IMR-90 (cell line): ENCODE measurements around the gene TRIM33. TPM values are rescaled to one million over a fixed set of nuclear protein-coding genes. Genes with fewer than 3 reads are reported as not detected.

Experiments
- ATAC-seq: fragments of 200-7000 bp; cut with Tn5 transposase; 2 replicates; pipeline ENCODE4 v1.9.1; 2020; ENCODE audit warnings: low read depth, mild to moderate bottlenecking, moderate library complexity
- BruUV-seq: library from RNA; stranded (reverse); fragments of 400-500 nt; replicated peaks from 2 replicates; lab custom pipeline; 2021; lab: Mats Ljungman, UMichigan
- CTCF ChIA-PET: fragments of 300-600 bp; formaldehyde crosslinking; extraction: SDS; loops from one replicate; lab custom pipeline; 2021; ENCODE audit warnings: antibody characterized with exemption; lab: Yijun Ruan, JAX
- POLR2A ChIA-PET: fragments of 300-600 bp; sonication (Branson Sonifier 250); formaldehyde crosslinking; loops from one replicate; lab custom pipeline; 2022; ENCODE audit warnings: antibody characterized with exemption; ENCODE audit not compliant: unreplicated experiment; lab: Charles Lee
- DNase-seq: peaks from one replicate; pipeline ENCODE4 v3.0.0; 2013
- H2AFZ ChIP-seq: replicated peaks from 2 replicates; pipeline ENCODE3; 2013; ENCODE audit warnings: low read length, mild to moderate bottlenecking; ENCODE audit not compliant: poor library complexity
- H2AK5ac ChIP-seq: 2 replicates; pipeline ENCODE4 v1.6.1; 2013; ENCODE audit warnings: low read depth, low read length, inconsistent platforms
- H2AK9ac ChIP-seq: replicated peaks from 2 replicates; pipeline ENCODE3; 2013; ENCODE audit warnings: mild to moderate bottlenecking, low read depth, low read length, moderate library complexity; ENCODE audit not compliant: poor library complexity
- H2BK120ac ChIP-seq: 2 replicates; pipeline ENCODE4 v1.6.1; 2013; ENCODE audit warnings: low read depth, low read length, inconsistent platforms
- H2BK15ac ChIP-seq: 3 replicates; pipeline ENCODE4 v1.6.1; 2013; ENCODE audit warnings: low read depth, low read length, inconsistent platforms
- H2BK20ac ChIP-seq: 2 replicates; pipeline ENCODE4 v1.6.1; 2013; ENCODE audit warnings: low read depth, mild to moderate bottlenecking, inconsistent platforms, low read length, moderate library complexity
- H2BK5ac ChIP-seq: 2 replicates; pipeline ENCODE4 v1.6.1; 2013; ENCODE audit warnings: mild to moderate bottlenecking, low read depth, low read length, inconsistent platforms; ENCODE audit not compliant: poor library complexity, severe bottlenecking
- H3K14ac ChIP-seq: replicated peaks from 2 replicates; pipeline ENCODE4 v1.6.1; 2013; ENCODE audit warnings: low read depth, low read length, inconsistent platforms
- H3K18ac ChIP-seq: 2 replicates; pipeline ENCODE4 v1.6.1; 2013; ENCODE audit warnings: low read depth, low read length, control low read depth
- H3K23ac ChIP-seq: 2 replicates; pipeline ENCODE4 v1.6.1; 2013; ENCODE audit warnings: low read depth, low read length, inconsistent platforms
- H3K27ac ChIP-seq: 2 replicates; pipeline ENCODE4 v1.5.1; 2013; ENCODE audit warnings: mild to moderate bottlenecking, control low read depth, low read length; ENCODE audit not compliant: insufficient read depth
- H3K27me3 ChIP-seq: 2 replicates; pipeline ENCODE4 v1.6.1; 2013; ENCODE audit warnings: low read length; ENCODE audit not compliant: control insufficient read depth, insufficient read depth
- H3K36me3 ChIP-seq: 2 replicates; pipeline ENCODE4 v1.6.1; 2013; ENCODE audit warnings: low read length, mixed read lengths; ENCODE audit not compliant: control insufficient read depth, insufficient read depth
- H3K4ac ChIP-seq: 2 replicates; pipeline ENCODE4 v1.6.1; 2013; ENCODE audit warnings: low read depth, low read length, inconsistent platforms
- H3K4me1 ChIP-seq: 2 replicates; pipeline ENCODE4 v1.6.1; 2013; ENCODE audit warnings: low read length, mixed read lengths; ENCODE audit not compliant: control insufficient read depth, insufficient read depth
- H3K4me2 ChIP-seq: 2 replicates; pipeline ENCODE4 v1.6.1; 2013; ENCODE audit warnings: low read depth, mild to moderate bottlenecking, control low read depth, low read length, moderate library complexity
- H3K4me3 ChIP-seq: 2 replicates; pipeline ENCODE4 v1.5.1; 2013; ENCODE audit warnings: low read depth, mild to moderate bottlenecking, control low read depth, low read length, moderate library complexity; ENCODE audit not compliant: insufficient read depth
- H3K56ac ChIP-seq: 2 replicates; pipeline ENCODE4 v1.6.1; 2013; ENCODE audit warnings: low read length, inconsistent platforms; ENCODE audit not compliant: insufficient read depth; ENCODE audit errors: extremely low read depth
- H3K79me1 ChIP-seq, 2 experiments: 2 replicates each; pipeline ENCODE4 v1.6.1; 2013; ENCODE audit warnings: low read length in 2 of 2, inconsistent platforms in 1 of 2, low read depth in 1 of 2
- H3K9ac ChIP-seq: 2 replicates; pipeline ENCODE4 v1.6.1; 2013; ENCODE audit warnings: low read depth, low read length, control low read depth
- H3K9me1 ChIP-seq: 2 replicates; pipeline ENCODE4 v1.6.1; 2013; ENCODE audit warnings: low read length, inconsistent platforms; ENCODE audit not compliant: insufficient read depth
- H3K9me3 ChIP-seq: 2 replicates; pipeline ENCODE4 v1.6.1; 2013; ENCODE audit warnings: low read length; ENCODE audit not compliant: control insufficient read depth, insufficient read depth
- H4K20me1 ChIP-seq: 2 replicates; pipeline ENCODE4 v1.6.1; 2013; ENCODE audit warnings: low read length, inconsistent platforms; ENCODE audit not compliant: insufficient read depth
- H4K5ac ChIP-seq: 2 replicates; pipeline ENCODE4 v1.6.1; 2013; ENCODE audit warnings: mild to moderate bottlenecking, low read depth, low read length, control low read depth
- H4K8ac ChIP-seq, 2 experiments: 2 replicates each; pipeline ENCODE4 v1.6.1; 2013; ENCODE audit warnings: low read depth in 2 of 2, low read length in 2 of 2, control low read depth in 1 of 2, inconsistent platforms in 1 of 2
- H4K91ac ChIP-seq: 2 replicates; pipeline ENCODE4 v1.6.1; 2013; ENCODE audit warnings: low read depth, low read length, inconsistent platforms; ENCODE audit not compliant: insufficient read depth
- BHLHE40 ChIP-seq: fragments of 150-350 bp; IDR thresholded peaks from 2 replicates; pipeline ENCODE4 v1.6.1; 2016; ENCODE audit warnings: mild to moderate bottlenecking, low read depth, low read length
- CHD1 ChIP-seq: IDR thresholded peaks from 2 replicates; pipeline ENCODE4 v1.6.1; 2012; ENCODE audit warnings: low read depth, low read length, improper control_type of control experiment
- MAFK ChIP-seq: IDR thresholded peaks from 2 replicates; pipeline ENCODE4 v1.6.1; 2012; ENCODE audit warnings: low read depth, low read length, improper control_type of control experiment
- NFE2L2 ChIP-seq: fragments of 150-350 bp; IDR thresholded peaks from 2 replicates; pipeline ENCODE4 v1.6.1; 2016; ENCODE audit warnings: low read depth, mild to moderate bottlenecking, low read length
- POLR2A ChIP-seq: IDR thresholded peaks from 2 replicates; pipeline ENCODE4 v1.6.1; 2012; ENCODE audit warnings: mild to moderate bottlenecking, low read depth, low read length
- RAD21 ChIP-seq: IDR thresholded peaks from 2 replicates; pipeline ENCODE4 v1.6.1; 2012; ENCODE audit warnings: low read length, improper control_type of control experiment
- RCOR1 ChIP-seq: IDR thresholded peaks from 2 replicates; pipeline ENCODE4 v1.6.1; 2012; ENCODE audit warnings: mild to moderate bottlenecking, low read length, improper control_type of control experiment; ENCODE audit not compliant: insufficient replicate concordance
- RFX5 ChIP-seq: IDR thresholded peaks from 2 replicates; pipeline ENCODE4 v1.8.0; 2012; ENCODE audit warnings: low read depth, mild to moderate bottlenecking, low read length, moderate library complexity
- SMC3 ChIP-seq: fragments of 150-350 bp; IDR thresholded peaks from 2 replicates; pipeline ENCODE4 v1.6.1; 2016; ENCODE audit warnings: low read depth, mild to moderate bottlenecking, antibody characterized with exemption, low read length, moderate library complexity
- WGBS, 2 experiments: methylation state at CpG; one replicate each; pipeline versions ENCODE4 v1.1.5 to v1.1.7; 2013; ENCODE audit warnings: missing lambda C conversion rate in 2 of 2; ENCODE audit not compliant: insufficient read length in 1 of 2; ENCODE audit errors: extremely low coverage in 2 of 2; 5-methylcytosine and 5-hydroxymethylcytosine counted together
- dilution Hi-C: fragments of 300-500 bp; cut with HindIII; formaldehyde crosslinking; loops from one replicate; pipeline ENCODE4 v1.14.3; 2018; ENCODE audit warnings: low sequenced_read_pairs; ENCODE audit not compliant: unreplicated experiment
- in situ Hi-C: fragments of 300-500 bp; cut with MboI; formaldehyde crosslinking; loops from 3 replicates; pipeline ENCODE4 v1.14.3; 2019; ENCODE audit warnings: low sequenced_read_pairs, inconsistent platforms, mixed read lengths
- intact Hi-C: fragments of 100-400 bp; cut with micrococcal nuclease; formaldehyde crosslinking; loops from 2 replicates; pipeline ENCODE4 v1.10.0; 2022
- polyA plus RNA-seq, 3 experiments: library from polyadenylated mRNA; depleted of rRNA; stranded (reverse); fragments of >200 nt; gene quantifications; 2 replicates each; pipeline ENCODE4 v1.2.3, GENCODE V29; 2012; ENCODE audit warnings: low replicate concordance in 1 of 3
- total RNA-seq: library from RNA; depleted of rRNA; stranded (reverse); fragments of >200 nt; gene quantifications from 2 replicates; pipeline ENCODE4 v1.2.3, GENCODE V29; 2012
- TF ChIP-seq, protein P1 (sequence below): conservative IDR thresholded peaks from 2 replicates; pipeline ENCODE4 v1.5.1; 2012; ENCODE audit warnings: mild to moderate bottlenecking, low read depth, low read length, improper control_type of control experiment
- TF ChIP-seq, protein P2 (sequence below): fragments of 150-350 bp; IDR thresholded peaks from 2 replicates; pipeline ENCODE4 v1.6.1; 2017; ENCODE audit warnings: mild to moderate bottlenecking, antibody characterized with exemption, low read length, low read depth

The TRIM33 gene
- total and polyA plus RNA-seq, 2 of the 4 experiments (the other 2 are of a cell fraction) = 9.5 to 40.1 TPM

DNA sequence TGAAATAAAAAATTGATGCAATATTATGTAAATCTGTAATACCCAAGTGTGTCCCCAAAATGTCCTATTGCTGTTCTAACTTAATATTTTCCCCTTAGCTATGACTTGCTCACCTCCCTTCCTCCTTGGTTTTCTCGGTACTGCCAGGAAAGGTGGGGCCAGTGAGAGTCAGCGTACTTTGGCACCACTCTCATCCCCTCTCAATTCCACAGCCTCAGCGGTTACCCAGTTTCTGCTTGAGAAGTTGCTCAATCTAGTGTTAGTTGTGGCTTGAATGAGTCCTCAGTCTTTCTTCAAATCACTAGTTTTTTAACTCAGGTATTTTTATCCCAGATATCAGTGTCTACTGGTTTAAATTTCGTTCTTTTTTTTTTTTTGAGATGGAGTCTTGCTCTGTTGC lies 38.1 kb upstream of the TRIM33 start:
- intact Hi-C loops = no loop called here
- no peak overlapping the region for H4K5ac ChIP-seq
- H4K91ac ChIP-seq = no peak overlapping the region
- TF ChIP-seq BHLHE40 (no peak), SMC3 (no peak), POLR2A (no peak), NFE2L2 (no peak), RCOR1 (no peak), RAD21 (no peak), MAFK (no peak), RFX5 (no peak), CHD1 (no peak)
- TF ChIP-seq, protein P1, sequence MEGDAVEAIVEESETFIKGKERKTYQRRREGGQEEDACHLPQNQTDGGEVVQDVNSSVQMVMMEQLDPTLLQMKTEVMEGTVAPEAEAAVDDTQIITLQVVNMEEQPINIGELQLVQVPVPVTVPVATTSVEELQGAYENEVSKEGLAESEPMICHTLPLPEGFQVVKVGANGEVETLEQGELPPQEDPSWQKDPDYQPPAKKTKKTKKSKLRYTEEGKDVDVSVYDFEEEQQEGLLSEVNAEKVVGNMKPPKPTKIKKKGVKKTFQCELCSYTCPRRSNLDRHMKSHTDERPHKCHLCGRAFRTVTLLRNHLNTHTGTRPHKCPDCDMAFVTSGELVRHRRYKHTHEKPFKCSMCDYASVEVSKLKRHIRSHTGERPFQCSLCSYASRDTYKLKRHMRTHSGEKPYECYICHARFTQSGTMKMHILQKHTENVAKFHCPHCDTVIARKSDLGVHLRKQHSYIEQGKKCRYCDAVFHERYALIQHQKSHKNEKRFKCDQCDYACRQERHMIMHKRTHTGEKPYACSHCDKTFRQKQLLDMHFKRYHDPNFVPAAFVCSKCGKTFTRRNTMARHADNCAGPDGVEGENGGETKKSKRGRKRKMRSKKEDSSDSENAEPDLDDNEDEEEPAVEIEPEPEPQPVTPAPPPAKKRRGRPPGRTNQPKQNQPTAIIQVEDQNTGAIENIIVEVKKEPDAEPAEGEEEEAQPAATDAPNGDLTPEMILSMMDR = no peak
- TF ChIP-seq, protein P2, sequence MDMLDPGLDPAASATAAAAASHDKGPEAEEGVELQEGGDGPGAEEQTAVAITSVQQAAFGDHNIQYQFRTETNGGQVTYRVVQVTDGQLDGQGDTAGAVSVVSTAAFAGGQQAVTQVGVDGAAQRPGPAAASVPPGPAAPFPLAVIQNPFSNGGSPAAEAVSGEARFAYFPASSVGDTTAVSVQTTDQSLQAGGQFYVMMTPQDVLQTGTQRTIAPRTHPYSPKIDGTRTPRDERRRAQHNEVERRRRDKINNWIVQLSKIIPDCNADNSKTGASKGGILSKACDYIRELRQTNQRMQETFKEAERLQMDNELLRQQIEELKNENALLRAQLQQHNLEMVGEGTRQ = no peak
- in situ Hi-C loops = no loop called here
- H2BK20ac ChIP-seq = no peak overlapping the region
- H2BK120ac ChIP-seq = no peak overlapping the region
- no peak overlapping the region for H2AK9ac ChIP-seq
- H3K36me3 ChIP-seq = no peaks in the 10 kb centered on the region
- DNase-seq = no peak
- no peaks in the 10 kb centered on the region for H3K9me1 ChIP-seq
- H3K4me2 ChIP-seq = no peak overlapping the region
- H3K9me3 ChIP-seq = no peaks in the 10 kb centered on the region
- no peak overlapping the region for H3K4ac ChIP-seq
- no peak overlapping the region for H2AFZ ChIP-seq
- H3K4me1 ChIP-seq = no peaks in the 10 kb centered on the region
- H2BK15ac ChIP-seq = no peak overlapping the region
- no TSS peak for BruUV-seq
- H3K79me1 ChIP-seq = no peaks in the 10 kb centered on the region
- H3K4me3 ChIP-seq = no peak overlapping the region
- POLR2A ChIA-PET = interaction anchor here (0.6 kb wide), 1 partner anchor 15 kb away, joined by 4 read pairs; no protein-coding TSS in a partner anchor
- no peaks in the 10 kb centered on the region for H3K27me3 ChIP-seq
- no peak overlapping the region for H2BK5ac ChIP-seq
- dilution Hi-C loops = no loop called here
- no peak overlapping the region for H3K23ac ChIP-seq
- H3K9ac ChIP-seq = no peak overlapping the region
- no peak overlapping the region for H2AK5ac ChIP-seq
- no peak overlapping the region for H4K8ac ChIP-seq
- CTCF ChIA-PET = no interaction called here
- H3K27ac ChIP-seq = no peak overlapping the region
- H3K18ac ChIP-seq = no peak overlapping the region
- no peak overlapping the region for H3K14ac ChIP-seq
- no peaks in the 10 kb centered on the region for H4K20me1 ChIP-seq
- WGBS, 2 experiments = no CpG with 5 or more reads among the region's 4 CpGs
- ATAC-seq = no peak
- no peak overlapping the region for H3K56ac ChIP-seq
